IgD-negative memory B cell (primary cell): ENCODE measurements around the gene P2RX6. TPM values are rescaled to one million over a fixed set of nuclear protein-coding genes. Genes with fewer than 3 reads are reported as not detected.
A peak's percentile ranks its signal among the peaks of the same experiment; 100 is the strongest.

Source experiments
- H3K27ac Mint-ChIP-seq, 3 donors: one replicate each; pipeline ENCODE4 v1.8.0; 2020 to 2022; ENCODE audit warnings: mild to moderate bottlenecking in 3 of 3, mixed read lengths in 3 of 3, moderate library complexity in 1 of 3
- H3K27me3 Mint-ChIP-seq: one replicate; pipeline ENCODE4 v1.8.0; 2021; ENCODE audit warnings: mixed read lengths
- H3K36me3 Mint-ChIP-seq: one replicate; pipeline ENCODE4 v1.8.0; 2020; ENCODE audit warnings: mild to moderate bottlenecking, mixed read lengths
- H3K4me1 Mint-ChIP-seq, 3 donors: one replicate each; pipeline ENCODE4 v1.8.0; 2020 to 2022; ENCODE audit warnings: mixed read lengths in 3 of 3, mild to moderate bottlenecking in 1 of 3
- H3K4me3 Mint-ChIP-seq, 4 donors: one replicate each; pipeline ENCODE4 v1.8.0; 2020 to 2022; ENCODE audit warnings: mild to moderate bottlenecking in 4 of 4, mixed read lengths in 4 of 4, moderate library complexity in 3 of 4
- H3K9me3 Mint-ChIP-seq, 3 donors: one replicate each; pipeline ENCODE4 v1.8.0; 2020 to 2021; ENCODE audit warnings: mixed read lengths in 3 of 3, mild to moderate bottlenecking in 1 of 3
- polyA plus RNA-seq: library from polyadenylated mRNA; unstranded; fragments of 300-500 nt; fragmentation: Illumina TruSeq; gene quantifications from one replicate; pipeline ENCODE4 v1.2.3, GENCODE V29; 2021

The P2RX6 gene
- polyA plus RNA-seq, 1 donor from 2014 or later = not detected

DNA sequence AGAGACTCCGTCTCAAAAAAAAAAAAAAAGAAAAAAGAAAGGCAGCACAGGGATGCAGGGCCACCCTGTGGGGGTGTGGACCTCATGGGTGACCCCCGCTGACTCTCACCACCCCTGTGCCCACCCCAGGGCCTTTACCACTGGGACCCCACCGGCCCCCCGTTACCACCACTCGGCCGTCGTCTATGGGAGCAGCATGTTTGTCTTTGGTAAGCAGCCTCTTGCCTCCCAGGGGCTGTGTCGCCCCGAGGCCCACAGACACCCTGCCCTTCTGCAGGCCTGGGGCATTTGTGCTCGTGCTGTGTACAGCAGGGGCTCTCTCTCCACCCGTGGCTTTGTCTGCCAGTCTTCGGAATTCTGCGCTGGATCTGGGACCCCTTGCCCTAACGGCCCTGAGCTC, 27.6 kb upstream of the P2RX6 start:
- H3K9me3 Mint-ChIP-seq = no peaks in the 10 kb centered on the region
- H3K36me3 Mint-ChIP-seq = no peaks in the 10 kb centered on the region
- no peaks in the 10 kb centered on the region for H3K27me3 Mint-ChIP-seq
- no peak overlapping the region for H3K27ac Mint-ChIP-seq
- H3K4me1 Mint-ChIP-seq = peaks cover 11 to 14% (median 12%) of the 10 kb centered on the region in 3 donors
- H3K4me3 Mint-ChIP-seq = no peak overlapping the region

DNA sequence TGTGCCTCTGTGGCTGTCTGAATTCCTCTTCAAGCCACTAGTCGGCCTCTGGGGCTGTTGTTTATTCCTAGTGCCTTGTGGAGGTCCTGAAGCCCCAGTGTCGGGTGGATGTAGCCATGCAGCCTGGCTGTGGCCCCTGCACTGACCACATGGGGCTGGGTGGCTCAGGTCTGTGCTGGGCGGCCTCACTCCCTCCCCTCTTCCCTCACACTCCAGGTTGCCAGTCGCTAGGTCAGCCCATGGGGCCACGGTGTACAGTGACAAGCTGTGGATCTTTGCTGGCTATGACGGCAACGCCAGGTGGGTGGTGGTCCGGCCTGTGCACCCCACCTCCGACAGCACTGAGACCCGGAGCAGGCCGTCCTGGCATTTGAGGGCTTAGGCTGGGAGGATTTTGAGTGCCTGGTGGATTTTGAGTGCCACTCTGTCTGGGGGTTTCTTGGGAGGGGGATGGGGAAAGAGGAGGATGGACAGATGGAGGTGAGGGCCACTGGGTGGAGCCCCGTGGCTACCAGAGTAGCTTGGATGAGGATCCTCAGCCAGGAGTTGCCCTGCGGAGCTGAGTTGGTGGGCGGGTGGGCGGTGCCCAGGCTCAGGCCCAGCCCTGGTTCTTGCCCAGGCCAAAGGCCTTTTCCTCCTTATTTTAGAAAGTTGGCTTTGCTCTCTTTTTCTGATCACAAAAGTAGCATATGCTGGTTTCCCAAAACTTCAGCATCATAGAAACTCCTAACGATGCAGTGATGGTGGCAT, 26.2 kb upstream of the P2RX6 start:
- Mint-ChIP-seq H3K9me3 (no peaks in the 10 kb centered on the region), H3K4me3 (peak overlapping the region in 1 of 4 donors; percentile 43), H3K27me3 (no peaks in the 10 kb centered on the region), H3K4me1 (peaks cover 4 to 5% (median 4%) of the 10 kb centered on the region in 3 donors), H3K36me3 (no peaks in the 10 kb centered on the region), H3K27ac (no peak overlapping the region)

DNA sequence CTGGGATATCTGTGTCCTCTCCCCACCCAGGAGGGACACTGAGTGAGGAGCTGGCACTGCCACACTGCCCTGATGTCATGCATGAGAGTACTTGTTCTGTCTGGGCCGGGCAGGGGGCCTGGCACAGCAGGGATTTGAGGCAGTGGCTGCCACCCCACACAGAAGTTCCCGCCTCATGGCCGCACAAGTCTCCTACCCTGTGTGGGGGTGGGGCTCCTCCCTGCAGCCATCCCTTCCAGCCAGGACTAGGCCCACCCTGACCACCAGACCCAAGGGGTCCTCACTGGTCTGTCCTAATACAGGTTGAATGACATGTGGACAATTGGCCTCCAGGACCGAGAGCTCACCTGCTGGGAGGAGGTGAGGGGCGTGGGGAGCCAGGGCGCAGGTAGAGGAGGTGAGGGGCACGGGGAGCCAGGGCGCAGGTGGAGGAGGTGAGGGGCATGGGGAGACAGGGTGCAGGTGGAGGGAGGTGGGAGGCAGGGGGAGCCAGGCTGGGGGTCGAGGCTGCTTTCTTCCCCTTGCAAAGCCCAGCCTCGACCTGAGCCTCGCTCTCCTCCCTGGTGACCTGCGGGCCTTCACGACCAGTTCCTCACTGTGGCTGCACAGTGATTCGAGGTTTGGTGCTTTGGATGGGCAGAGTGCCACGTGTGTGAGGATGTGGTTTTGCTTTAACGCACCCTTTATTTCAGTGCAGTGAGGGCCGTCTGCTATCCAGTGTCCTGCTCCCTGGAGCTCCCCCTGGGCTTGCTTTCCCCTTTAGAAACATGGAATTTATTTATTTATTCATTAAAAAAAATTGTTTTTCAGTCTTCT, 25.4 kb upstream of the P2RX6 start:
- H3K27ac Mint-ChIP-seq = no peak overlapping the region
- H3K36me3 Mint-ChIP-seq = no peaks in the 10 kb centered on the region
- no peaks in the 10 kb centered on the region for H3K9me3 Mint-ChIP-seq
- peaks cover 0 to 4% (median 0%) of the 10 kb centered on the region in 3 donors for H3K4me1 Mint-ChIP-seq
- H3K27me3 Mint-ChIP-seq = no peaks in the 10 kb centered on the region
- peak overlapping the region in 1 of 4 donors; percentile 43 for H3K4me3 Mint-ChIP-seq

- H3K27ac Mint-ChIP-seq = no peak overlapping the region
- H3K9me3 Mint-ChIP-seq = no peaks in the 10 kb centered on the region
- no peaks in the 10 kb centered on the region for H3K36me3 Mint-ChIP-seq
- no peak overlapping the region for H3K4me3 Mint-ChIP-seq
- H3K4me1 Mint-ChIP-seq = peaks cover 0 to 4% (median 0%) of the 10 kb centered on the region in 3 donors
- H3K27me3 Mint-ChIP-seq = no peaks in the 10 kb centered on the region
Measured at GRCh38 chr22:20990184-20991180, 24.5 kb upstream of the P2RX6 start.

- Mint-ChIP-seq H3K27ac (no peak overlapping the region), H3K9me3 (no peaks in the 10 kb centered on the region), H3K27me3 (no peaks in the 10 kb centered on the region), H3K4me1 (peaks cover 0 to 3% (median 0%) of the 10 kb centered on the region in 3 donors), H3K4me3 (no peak overlapping the region), H3K36me3 (no peaks in the 10 kb centered on the region)
Measured at GRCh38 chr22:20991252-20992055, 23.5 kb upstream of the P2RX6 start.

- Mint-ChIP-seq H3K27ac (no peak overlapping the region), H3K36me3 (no peaks in the 10 kb centered on the region), H3K4me3 (no peak overlapping the region), H3K27me3 (no peaks in the 10 kb centered on the region), H3K4me1 (peaks cover 0 to 2% (median 0%) of the 10 kb centered on the region in 3 donors), H3K9me3 (no peaks in the 10 kb centered on the region)
Measured at GRCh38 chr22:20992056-20992442, 22.9 kb upstream of the P2RX6 start.

GRCh38 chr22:20992456-20993303, 22.3 kb upstream of the P2RX6 start:
- Mint-ChIP-seq H3K36me3 (no peaks in the 10 kb centered on the region), H3K4me1 (peaks cover 0 to 2% (median 0%) of the 10 kb centered on the region in 3 donors), H3K4me3 (no peak overlapping the region), H3K27me3 (no peaks in the 10 kb centered on the region), H3K27ac (no peak overlapping the region), H3K9me3 (no peaks in the 10 kb centered on the region)

DNA sequence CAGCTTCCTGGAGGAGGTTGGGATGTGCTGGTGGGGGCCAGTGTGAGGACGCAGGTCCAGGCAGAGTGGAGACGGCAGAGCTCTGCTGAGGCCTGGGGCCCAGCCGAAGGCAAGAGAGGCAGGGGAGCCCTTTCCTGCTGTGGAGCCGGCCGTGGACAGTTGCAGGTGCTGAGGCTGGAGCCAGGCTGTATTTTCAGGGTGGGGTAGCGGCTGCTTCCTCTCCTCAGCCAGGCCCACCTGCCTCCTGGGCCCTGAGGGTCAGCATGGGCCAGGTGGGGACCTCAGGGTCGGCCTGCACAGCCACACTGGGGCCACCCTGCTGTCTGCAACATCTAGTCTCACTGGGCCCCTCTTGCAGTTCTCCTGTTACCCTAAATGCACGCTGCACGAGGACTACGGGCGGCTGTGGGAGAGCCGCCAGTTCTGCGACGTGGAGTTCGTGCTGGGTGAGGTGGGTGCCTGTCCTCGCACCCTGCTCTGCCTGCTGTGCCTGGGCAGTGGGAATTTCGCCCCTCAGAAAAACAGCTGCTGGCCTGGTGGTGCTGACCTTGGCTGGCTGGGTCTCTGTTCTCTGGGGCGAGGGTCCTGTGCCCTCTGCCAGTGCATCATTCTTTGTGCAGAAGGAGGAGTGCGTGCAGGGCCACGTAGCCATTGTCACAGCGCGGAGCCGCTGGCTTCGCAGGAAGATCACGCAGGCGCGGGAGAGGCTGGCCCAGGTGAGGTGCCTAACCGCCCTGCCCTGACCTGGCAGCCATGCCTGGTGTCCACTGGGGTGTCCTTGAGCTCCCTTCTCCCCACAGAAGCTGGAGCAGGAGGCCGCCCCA, 21.4 kb upstream of the P2RX6 start:
- H3K36me3 Mint-ChIP-seq = peaks cover 2% of the 10 kb centered on the region
- H3K4me1 Mint-ChIP-seq = peaks cover 0 to 2% (median 0%) of the 10 kb centered on the region in 3 donors
- no peaks in the 10 kb centered on the region for H3K27me3 Mint-ChIP-seq
- H3K9me3 Mint-ChIP-seq = no peaks in the 10 kb centered on the region
- no peak overlapping the region for H3K4me3 Mint-ChIP-seq
- H3K27ac Mint-ChIP-seq = no peak overlapping the region

DNA sequence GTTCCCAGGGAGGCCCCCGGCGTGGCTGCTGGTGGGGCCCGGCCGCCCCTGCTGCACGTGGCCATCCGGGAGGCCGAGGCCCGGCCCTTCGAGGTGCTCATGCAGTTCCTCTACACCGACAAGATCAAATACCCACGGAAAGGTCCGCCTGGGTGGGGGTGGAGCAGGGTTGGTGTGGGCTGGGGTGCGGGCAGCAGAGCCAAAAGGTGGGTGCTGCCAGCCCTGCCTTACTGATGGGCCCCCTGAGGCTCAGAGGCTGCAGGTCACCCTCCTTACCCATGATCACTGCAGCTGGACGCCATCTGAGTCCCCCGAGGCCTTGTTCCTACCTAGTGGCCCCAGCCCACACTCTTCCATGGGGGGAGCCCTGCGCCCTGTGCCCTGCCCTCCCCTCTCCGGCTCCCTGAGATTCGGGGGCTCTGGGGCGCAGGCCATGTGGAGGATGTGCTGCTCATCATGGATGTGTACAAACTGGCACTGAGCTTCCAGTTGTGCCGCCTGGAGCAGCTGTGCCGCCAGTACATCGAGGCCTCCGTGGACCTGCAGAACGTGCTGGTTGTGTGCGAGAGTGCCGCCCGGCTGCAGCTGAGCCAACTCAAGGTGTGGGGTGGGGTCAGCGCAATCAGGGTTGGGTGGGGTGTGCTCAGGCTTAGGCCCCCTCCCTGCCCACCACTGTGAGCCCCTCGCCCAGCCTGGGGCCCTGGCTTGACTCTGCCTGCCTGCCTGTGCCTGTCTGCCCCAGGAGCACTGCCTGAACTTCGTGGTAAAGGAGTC, 20.6 kb upstream of the P2RX6 start:
- no peak overlapping the region for H3K4me3 Mint-ChIP-seq

GRCh38 chr22:20994902-20995241, 20.1 kb upstream of the P2RX6 start:
- no peak overlapping the region for H3K4me3 Mint-ChIP-seq
- no peaks in the 10 kb centered on the region for H3K4me1 Mint-ChIP-seq
- H3K36me3 Mint-ChIP-seq = peaks cover 2% of the 10 kb centered on the region
- no peaks in the 10 kb centered on the region for H3K9me3 Mint-ChIP-seq
- H3K27me3 Mint-ChIP-seq = no peaks in the 10 kb centered on the region
- H3K27ac Mint-ChIP-seq = no peak overlapping the region

More for the DNA sequence above, 20.6 kb upstream of the P2RX6 start:
- H3K36me3 Mint-ChIP-seq = peaks cover 2% of the 10 kb centered on the region
- no peak overlapping the region for H3K27ac Mint-ChIP-seq
- H3K4me1 Mint-ChIP-seq = no peaks in the 10 kb centered on the region
- no peaks in the 10 kb centered on the region for H3K9me3 Mint-ChIP-seq
- H3K27me3 Mint-ChIP-seq = no peaks in the 10 kb centered on the region

- Mint-ChIP-seq H3K27ac (peak overlapping the region in 1 of 3 donors; percentile 57), H3K9me3 (no peaks in the 10 kb centered on the region)
Measured at GRCh38 chr22:20995329-20996030, 19.5 kb upstream of the P2RX6 start.

DNA sequence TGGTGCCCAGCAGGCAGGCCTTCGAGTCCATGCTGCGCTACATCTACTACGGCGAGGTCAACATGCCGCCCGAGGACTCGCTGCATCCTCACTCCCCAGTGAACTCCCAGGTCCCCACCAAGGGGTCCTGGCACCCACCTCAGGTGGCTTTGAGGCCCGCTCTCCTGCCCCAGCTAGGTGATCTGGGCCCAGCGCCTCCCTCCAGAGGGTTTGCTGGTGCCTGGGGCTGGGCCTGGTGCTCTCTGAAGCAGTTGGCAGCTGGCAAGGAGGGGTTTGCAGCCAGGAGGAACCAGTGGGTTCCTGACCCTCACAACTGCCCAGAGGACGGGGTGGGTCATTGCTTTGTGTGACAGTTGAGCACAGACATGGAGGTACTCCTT, 18.9 kb upstream of the P2RX6 start:
- Mint-ChIP-seq H3K27ac (peak overlapping the region in 2 of 3 donors; percentile 31 to 67), H3K4me1 (peaks cover 0 to 4% (median 0%) of the 10 kb centered on the region in 3 donors), H3K9me3 (no peaks in the 10 kb centered on the region), H3K27me3 (no peaks in the 10 kb centered on the region), H3K4me3 (peak overlapping the region in 1 of 4 donors; percentile 69), H3K36me3 (peaks cover 2% of the 10 kb centered on the region)

More at GRCh38 chr22:20995329-20996030, 19.5 kb upstream of the P2RX6 start:
- Mint-ChIP-seq H3K27me3 (no peaks in the 10 kb centered on the region), H3K4me1 (peaks cover 0 to 1% (median 0%) of the 10 kb centered on the region in 3 donors), H3K36me3 (peaks cover 2% of the 10 kb centered on the region), H3K4me3 (no peak overlapping the region)
